ENCODE results near the gene COL25A1.

DNA sequence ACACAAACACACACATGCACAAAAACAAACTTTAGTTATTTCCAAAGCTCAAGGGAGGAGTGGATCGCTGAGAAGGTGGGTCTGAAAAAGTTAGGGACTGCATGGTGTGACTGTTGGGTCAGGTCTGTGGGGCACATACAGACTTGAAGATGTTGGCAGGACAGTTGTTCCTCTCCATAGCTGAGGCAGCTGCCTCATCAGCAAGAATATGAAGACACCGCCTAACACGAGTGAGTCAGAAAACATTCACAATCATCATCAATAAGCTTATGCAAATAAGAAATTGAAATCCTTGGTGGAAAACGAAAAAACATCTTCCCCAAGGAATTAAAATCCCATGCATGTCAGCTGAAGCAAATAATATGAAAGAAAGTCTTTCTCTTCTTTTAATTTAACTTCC, 148.0 kb downstream of the COL25A1 start:
- TF ChIP-seq POLR2AphosphoS5 (IDR thresholded peaks at IDR 0.05; ENCODE audit: low read depth, low read length) (no peak), POLR2A (IDR thresholded peaks at IDR 0.05; ENCODE audit: low read depth, low read length) (no peak), TAF1 (IDR thresholded peaks at IDR 0.05; ENCODE audit: borderline replicate concordance, low read depth, low read length) (no peak)

All from GM12892 (cell line).